Fibroblast of skin of scalp (primary cell): Measurements from ENCODE around the gene TBC1D22A.
A peak's percentile ranks its signal among the peaks of the same experiment; 100 is the strongest.

Experiments used
- DNase-seq: peaks from one replicate; pipeline ENCODE4 v3.0.0-alpha.2; 2013

TBC1D22A gene

DNA sequence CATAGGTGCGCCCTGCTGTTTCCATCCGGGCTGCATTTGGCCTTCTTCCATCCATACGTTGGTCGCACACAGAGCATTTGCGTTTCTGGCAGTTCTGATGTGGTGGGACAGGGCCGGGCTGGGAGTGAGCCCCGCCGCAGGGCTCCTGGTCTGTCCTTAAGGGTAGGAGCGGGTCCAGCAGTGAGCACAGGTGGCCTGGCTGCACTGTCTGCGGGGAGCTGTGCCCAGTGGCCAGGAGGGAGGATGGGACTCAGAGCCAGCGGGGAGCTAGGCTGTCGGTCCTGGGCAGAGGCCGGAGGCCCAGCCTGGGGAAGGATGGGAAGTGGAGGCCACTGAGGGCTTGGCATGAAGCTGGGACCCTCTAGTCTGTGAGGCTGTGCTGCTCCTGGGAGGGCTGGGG is 385.1 kb downstream of the TBC1D22A start:
- no peak for DNase-seq

- DNase-seq: no peak
Observed at GRCh38 chr22:47148510-47148909, 386.1 kb downstream of the TBC1D22A start.

DNA sequence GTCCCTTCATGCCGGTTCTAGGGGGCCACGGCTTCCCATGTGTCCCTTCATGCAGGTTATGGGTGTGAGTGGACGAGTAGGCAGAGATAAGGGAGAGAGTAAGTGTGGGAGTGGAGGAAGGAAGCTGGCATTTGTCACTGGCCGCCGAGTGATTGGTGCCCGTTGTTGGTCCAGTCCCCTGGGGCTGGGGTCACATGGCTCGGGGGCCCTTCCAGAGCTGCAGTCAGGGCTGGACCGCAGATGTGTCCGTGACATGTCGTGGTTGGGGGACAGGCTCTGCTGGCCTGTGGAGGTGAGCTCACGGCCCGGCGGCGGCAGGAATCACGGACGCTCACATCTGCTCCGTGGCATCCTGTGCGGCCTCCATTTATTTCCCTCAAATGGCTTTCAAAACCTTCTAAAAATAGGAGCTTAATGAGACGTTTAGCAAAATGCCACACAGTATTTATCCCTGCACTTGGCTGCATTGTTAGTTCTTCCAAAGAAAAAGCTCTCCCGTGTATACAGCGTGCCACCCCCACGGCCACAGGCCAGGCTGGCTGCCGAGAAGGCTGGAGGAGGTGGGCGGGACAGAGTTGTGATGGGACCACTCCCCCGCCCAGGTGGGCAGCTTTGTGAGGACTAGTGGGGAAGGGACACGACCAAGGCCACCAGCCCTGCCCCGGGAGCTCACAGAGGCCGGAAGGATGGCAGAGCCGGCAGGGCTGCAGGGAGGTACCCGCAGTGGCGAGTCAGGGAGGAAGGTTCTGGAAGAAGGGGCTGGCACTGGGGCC is 386.7 kb downstream of the TBC1D22A start:
- no peak for DNase-seq

- DNase-seq: no peak
Observed at GRCh38 chr22:47149976-47150375, 387.5 kb downstream of the TBC1D22A start.

GRCh38 chr22:47150426-47150825 is 388.0 kb downstream of the TBC1D22A start:
- no peak for DNase-seq

GRCh38 chr22:47151064-47151463 is 388.6 kb downstream of the TBC1D22A start:
- no peak for DNase-seq

DNA sequence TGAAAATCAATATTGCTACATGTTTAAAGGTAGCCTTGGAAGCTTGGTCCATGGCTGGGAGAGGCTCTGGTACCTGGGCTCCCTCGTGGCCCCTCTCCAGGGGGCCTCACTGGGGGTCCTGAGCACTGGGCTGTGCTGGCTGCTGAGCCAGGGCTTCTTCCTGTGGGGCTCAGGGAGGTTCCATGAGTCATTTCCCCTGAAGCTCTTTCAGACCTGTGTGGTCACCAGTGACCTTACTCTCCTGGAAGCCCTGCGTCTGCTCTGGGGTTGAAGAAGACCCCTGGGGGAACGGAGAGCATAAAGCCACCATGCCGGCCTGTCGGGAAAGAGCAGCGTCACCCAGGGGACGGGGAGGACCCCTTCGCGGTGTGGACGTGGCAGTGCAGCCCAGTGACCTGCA is 389.0 kb downstream of the TBC1D22A start:
- peak; percentile 26 for DNase-seq

GRCh38 chr22:47152236-47152635 is 389.8 kb downstream of the TBC1D22A start:
- DNase-seq: no peak

DNA sequence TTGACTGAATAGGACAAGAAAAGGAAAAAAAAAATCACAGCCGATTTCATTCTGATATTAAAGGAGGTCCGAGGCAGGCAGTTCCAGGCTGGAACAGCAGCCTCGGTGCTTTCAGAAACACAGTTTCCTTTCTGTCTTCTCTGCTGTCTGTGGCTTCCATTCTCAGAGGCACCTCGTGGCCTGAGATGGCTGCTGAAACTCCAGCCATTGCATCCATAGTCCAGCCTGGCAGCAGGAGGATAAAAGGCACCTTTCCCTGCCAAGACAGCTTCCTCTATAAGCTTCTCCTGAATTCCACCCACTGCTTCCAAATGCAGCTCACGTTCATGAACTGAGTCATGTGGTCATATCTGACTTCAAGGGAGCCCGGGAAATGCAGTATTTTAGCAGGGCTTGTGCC is 390.5 kb downstream of the TBC1D22A start:
- no peak for DNase-seq

GRCh38 chr22:47153854-47154525 is 391.5 kb downstream of the TBC1D22A start:
- no peak for DNase-seq

GRCh38 chr22:47154621-47155081 is 392.2 kb downstream of the TBC1D22A start:
- peak; percentile 9 for DNase-seq

- DNase-seq: no peak
Observed at GRCh38 chr22:47155131-47155885, 392.9 kb downstream of the TBC1D22A start.

DNA sequence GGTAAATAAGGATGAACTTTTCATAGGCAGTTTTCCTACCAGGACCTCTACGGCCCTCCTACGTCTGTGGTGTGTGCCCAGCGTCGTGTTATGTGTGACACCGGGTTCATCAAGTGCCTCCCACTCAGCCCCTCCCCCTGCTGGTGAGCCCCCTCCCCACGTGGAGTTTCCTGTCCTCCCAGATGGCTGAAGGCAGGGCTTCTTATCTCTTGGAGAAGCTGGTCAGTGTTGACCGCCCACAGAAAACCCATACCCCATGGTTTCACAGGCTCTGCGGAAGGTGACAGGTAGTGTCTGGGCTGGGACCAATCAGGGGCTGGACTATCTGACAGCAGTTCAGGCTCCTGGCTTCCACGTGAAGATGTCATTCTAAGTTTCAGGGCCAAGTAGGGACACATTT is 393.5 kb downstream of the TBC1D22A start:
- DNase-seq: no peak

- no peak for DNase-seq
Observed at GRCh38 chr22:47156352-47157092, 394.1 kb downstream of the TBC1D22A start.

GRCh38 chr22:47157093-47157420 is 394.6 kb downstream of the TBC1D22A start:
- DNase-seq: no peak

GRCh38 chr22:47157486-47158270 is 395.2 kb downstream of the TBC1D22A start:
- no peak for DNase-seq

DNA sequence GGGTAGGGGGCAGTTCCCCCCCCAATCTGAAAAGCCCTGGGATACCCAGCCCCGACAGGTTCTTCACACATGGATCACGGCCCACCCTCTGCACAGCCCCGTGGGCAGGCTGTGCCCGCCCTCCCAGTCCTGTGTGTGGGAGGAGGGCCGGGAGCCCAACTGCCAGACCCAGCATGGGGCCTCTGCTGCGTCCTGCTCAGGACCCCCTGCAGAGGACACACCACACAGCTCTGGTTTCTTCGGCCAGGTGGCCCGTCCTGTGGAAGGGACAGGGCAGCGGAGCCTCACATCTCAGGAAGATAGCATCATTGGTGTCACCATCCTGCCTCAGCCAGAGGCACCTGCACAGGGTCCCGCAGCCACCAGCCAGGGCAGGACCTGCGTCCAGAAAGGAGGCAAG is 396.0 kb downstream of the TBC1D22A start:
- DNase-seq: no peak

DNA sequence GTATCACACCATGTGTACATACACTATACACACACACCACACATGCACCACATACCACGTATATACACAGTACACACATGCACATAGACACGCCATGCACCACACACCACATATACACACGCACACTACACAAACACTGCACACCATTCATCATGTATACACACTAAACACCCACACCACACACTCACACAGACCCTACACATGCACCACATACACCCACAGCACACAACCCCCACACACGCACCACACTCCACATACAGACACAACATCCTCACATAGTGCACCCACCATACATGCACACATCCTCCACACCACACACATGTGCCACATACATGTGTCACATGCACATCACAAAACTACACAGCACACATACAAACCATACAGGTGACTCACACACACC is 397.1 kb downstream of the TBC1D22A start:
- DNase-seq: no peak

- DNase-seq: no peak
Observed at GRCh38 chr22:47160141-47160541, 397.7 kb downstream of the TBC1D22A start.

DNA sequence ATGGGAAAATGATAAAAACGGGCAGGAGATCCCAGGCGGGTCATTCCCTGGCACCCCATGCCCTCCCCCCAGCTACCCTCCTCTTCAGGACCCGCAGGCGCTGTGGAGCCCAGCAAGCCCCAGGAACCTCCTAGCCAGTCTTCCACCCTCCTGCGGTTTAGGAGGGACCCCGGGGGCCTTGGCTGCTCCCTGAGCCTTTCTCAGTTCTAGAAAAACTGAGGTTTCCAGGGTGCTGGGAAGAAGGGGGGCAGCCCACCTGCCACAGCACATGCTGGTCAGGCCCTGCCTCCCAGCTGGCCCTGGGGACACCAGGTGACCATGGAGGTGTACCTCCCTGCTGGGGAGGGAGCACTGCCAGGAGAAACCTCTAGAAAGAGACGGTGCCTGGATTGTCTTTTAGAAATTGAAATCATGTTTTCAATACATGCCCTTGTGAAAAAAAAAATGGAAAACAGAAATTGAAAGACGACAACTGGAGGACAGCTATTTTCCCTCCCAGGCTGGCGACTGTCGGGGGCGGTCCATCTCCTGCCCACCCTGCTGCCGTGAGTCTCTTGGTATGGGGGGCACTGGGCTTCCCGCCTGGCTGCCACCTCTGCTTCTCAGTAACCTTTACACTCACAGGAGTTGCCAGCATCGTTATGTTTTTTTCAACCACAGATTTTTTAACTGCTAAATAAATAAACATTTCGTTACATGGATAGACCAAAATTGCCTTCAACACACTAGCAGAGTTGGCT is 398.5 kb downstream of the TBC1D22A start:
- DNase-seq: no peak

- DNase-seq: no peak
Observed at GRCh38 chr22:47161631-47162030, 399.2 kb downstream of the TBC1D22A start.
